ENCODE results near the gene LGALS7B. TPM values are rescaled to one million over a fixed set of nuclear protein-coding genes. Genes with fewer than 3 reads are reported as not detected.

LGALS7B gene
- total RNA-seq, 3 donors from 2014 or later (not counting 1 experiment from before 2014, with no cell fraction given), result not detected

DNA sequence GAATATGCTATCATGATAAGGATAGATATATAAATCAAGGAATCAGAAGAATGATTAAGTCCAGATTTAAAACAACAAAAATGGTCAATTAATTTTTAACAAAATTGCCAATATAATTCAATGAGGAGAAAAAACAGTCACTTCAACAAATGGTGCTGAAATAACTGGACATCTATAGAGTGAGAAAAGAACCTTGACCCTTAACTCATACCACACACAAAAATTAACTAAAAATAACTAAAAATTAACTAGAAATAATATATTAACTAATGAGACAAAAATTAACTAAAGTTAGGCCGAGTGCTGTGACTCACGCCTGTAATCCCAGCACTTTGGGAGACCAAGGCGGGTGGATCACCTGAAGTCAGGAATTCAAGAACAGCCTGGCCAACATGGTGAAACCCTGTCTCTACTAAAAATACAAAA, 25.2 kb upstream of the LGALS7B start:
- Mint-ChIP-seq H3K4me3 (no peak overlapping the region), H3K4me1 (no peaks in the 10 kb centered on the region), H3K27me3 (ENCODE audit: low read depth in 2 of 2) (no peaks in the 10 kb centered on the region), H3K9me3 (no peaks in the 10 kb centered on the region), H3K27ac (no peak overlapping the region), H3K36me3 (no peaks in the 10 kb centered on the region)
- Histone ChIP-seq H3K27ac (ENCODE audit: low read length) (no peak overlapping the region), H3K36me3 (ENCODE audit: control insufficient read depth, insufficient read depth, low read length) (no peaks in the 10 kb centered on the region), H3K27me3 (ENCODE audit: control insufficient read depth, insufficient read depth, low read length) (no peaks in the 10 kb centered on the region), H3K9me3 (ENCODE audit: control insufficient read depth, insufficient read depth, low read length) (no peaks in the 10 kb centered on the region), H3K4me3 (ENCODE audit: low read length) (no peak overlapping the region), H3K4me1 (ENCODE audit: control insufficient read depth, insufficient read depth, low read length) (no peaks in the 10 kb centered on the region)
- DNase-seq (no peak), ATAC-seq (no peak)
- intact Hi-C loops (cut with micrococcal nuclease), result loop anchor here (10.0 kb wide), 1 partner anchor 171 kb away; the partner anchor contains the start of genes MRPS12 and SARS2
- WGBS (ENCODE audit: insufficient coverage), result 100% methylated on average over 3 of the region's 3 CpGs
- TF ChIP-seq, protein P1, sequence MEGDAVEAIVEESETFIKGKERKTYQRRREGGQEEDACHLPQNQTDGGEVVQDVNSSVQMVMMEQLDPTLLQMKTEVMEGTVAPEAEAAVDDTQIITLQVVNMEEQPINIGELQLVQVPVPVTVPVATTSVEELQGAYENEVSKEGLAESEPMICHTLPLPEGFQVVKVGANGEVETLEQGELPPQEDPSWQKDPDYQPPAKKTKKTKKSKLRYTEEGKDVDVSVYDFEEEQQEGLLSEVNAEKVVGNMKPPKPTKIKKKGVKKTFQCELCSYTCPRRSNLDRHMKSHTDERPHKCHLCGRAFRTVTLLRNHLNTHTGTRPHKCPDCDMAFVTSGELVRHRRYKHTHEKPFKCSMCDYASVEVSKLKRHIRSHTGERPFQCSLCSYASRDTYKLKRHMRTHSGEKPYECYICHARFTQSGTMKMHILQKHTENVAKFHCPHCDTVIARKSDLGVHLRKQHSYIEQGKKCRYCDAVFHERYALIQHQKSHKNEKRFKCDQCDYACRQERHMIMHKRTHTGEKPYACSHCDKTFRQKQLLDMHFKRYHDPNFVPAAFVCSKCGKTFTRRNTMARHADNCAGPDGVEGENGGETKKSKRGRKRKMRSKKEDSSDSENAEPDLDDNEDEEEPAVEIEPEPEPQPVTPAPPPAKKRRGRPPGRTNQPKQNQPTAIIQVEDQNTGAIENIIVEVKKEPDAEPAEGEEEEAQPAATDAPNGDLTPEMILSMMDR (IDR thresholded peaks at IDR 0.05), result no peak

DNA sequence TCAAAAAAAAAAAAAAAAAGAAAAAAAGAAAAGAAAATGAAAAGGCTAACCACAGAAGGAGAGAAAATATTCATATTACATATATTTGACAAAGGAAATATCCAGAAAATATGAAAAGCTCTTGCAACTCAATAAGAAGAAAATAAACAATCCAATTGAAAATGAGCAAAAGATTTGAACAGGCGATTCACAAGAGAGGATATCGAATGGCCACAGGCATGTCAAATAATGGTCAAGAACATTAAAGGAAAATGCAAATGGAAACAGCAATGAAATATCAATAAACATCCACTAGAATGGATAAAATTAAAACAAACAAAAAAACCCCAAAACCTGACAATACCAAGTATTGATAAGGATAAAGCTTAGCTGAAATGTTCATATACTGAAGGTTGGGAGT, 23.8 kb upstream of the LGALS7B start:
- H3K27me3 Mint-ChIP-seq (ENCODE audit: low read depth in 2 of 2), result no peaks in the 10 kb centered on the region
- intact Hi-C loops (cut with micrococcal nuclease), result loop anchor here (10.0 kb wide), 1 partner anchor 170 kb away; the partner anchor contains the start of genes MRPS12 and SARS2
- Histone ChIP-seq H3K4me1 (ENCODE audit: control insufficient read depth, insufficient read depth, low read length) (peaks cover 12% of the 10 kb centered on the region), H3K36me3 (ENCODE audit: control insufficient read depth, insufficient read depth, low read length) (no peaks in the 10 kb centered on the region), H3K27ac (ENCODE audit: low read length) (no peak overlapping the region), H3K9me3 (ENCODE audit: control insufficient read depth, insufficient read depth, low read length) (no peaks in the 10 kb centered on the region), H3K27me3 (ENCODE audit: control insufficient read depth, insufficient read depth, low read length) (no peaks in the 10 kb centered on the region), H3K4me3 (ENCODE audit: low read length) (no peak overlapping the region)
- H3K36me3 Mint-ChIP-seq, result no peaks in the 10 kb centered on the region
- H3K4me3 Mint-ChIP-seq, result no peak overlapping the region
- H3K4me1 Mint-ChIP-seq, result peaks cover 7% of the 10 kb centered on the region in 2 donors
- WGBS (ENCODE audit: insufficient coverage), result 87% methylated on average over 2 of the region's 2 CpGs
- H3K27ac Mint-ChIP-seq, result no peak overlapping the region
- H3K9me3 Mint-ChIP-seq, result no peaks in the 10 kb centered on the region
- no peak for DNase-seq
- TF ChIP-seq, protein P1 (IDR thresholded peaks at IDR 0.05), result no peak
- ATAC-seq, result no peak

DNA sequence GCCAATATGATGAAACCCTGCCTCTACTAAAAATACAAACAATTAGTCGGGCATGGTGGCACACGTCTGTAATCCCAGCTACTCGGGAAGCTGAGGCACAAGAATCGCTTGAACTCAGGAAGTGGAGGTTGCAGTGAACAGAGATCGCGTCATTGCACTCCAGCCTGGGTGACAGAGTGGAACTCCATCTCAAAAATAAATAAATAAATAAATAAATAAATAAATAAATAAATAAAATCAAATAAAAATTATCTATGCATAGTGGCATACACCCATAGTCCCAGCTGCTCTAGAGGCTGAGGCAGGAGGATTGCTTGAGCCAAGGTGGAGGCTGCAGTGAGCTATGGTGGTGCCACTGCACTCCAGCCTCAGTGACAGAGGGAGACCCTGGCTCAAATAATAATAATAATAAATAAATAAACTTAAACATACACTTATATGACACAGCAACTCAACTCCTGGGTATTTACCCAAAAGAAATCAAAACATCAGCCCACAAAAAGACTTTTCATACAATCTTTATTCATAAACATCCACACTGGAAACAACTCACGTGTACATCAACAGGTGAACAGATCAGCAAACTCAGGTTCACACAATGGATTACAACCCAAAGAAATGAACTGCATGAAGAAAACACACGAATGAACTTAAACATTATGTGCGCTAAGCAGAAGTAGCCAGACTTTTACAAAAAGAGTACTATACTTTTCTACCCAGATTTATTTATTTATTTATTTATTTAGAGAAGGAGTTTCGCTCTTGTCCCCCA, 22.5 kb upstream of the LGALS7B start:
- Mint-ChIP-seq H3K27me3 (ENCODE audit: low read depth in 2 of 2) (no peaks in the 10 kb centered on the region), H3K9me3 (no peaks in the 10 kb centered on the region), H3K4me3 (no peak overlapping the region), H3K36me3 (no peaks in the 10 kb centered on the region), H3K27ac (no peak overlapping the region), H3K4me1 (peaks cover 7% of the 10 kb centered on the region in 2 donors)
- H3K27ac ChIP-seq (ENCODE audit: low read length), result no peak overlapping the region
- no peak overlapping the region for H3K4me3 ChIP-seq (ENCODE audit: low read length)
- WGBS (ENCODE audit: insufficient coverage), result 83% methylated on average over 6 of the region's 10 CpGs
- TF ChIP-seq, protein P1 (IDR thresholded peaks at IDR 0.05), result no peak
- H3K36me3 ChIP-seq (ENCODE audit: control insufficient read depth, insufficient read depth, low read length), result no peaks in the 10 kb centered on the region
- peaks cover 12% of the 10 kb centered on the region for H3K4me1 ChIP-seq (ENCODE audit: control insufficient read depth, insufficient read depth, low read length)
- DNase-seq (no peak), ATAC-seq (no peak)
- intact Hi-C loops (cut with micrococcal nuclease), result loop anchor here (10.0 kb wide), 1 partner anchor 168 kb away; the partner anchor contains the start of genes MRPS12 and SARS2
- no peaks in the 10 kb centered on the region for H3K27me3 ChIP-seq (ENCODE audit: control insufficient read depth, insufficient read depth, low read length)
- H3K9me3 ChIP-seq (ENCODE audit: control insufficient read depth, insufficient read depth, low read length), result no peaks in the 10 kb centered on the region

Data from natural killer cell (primary cell).